Liver (tissue), 2 donors: ENCODE data around the gene RRP1.

Experiments used
- TF ChIP-seq, protein P1 (sequence below): fragments of 150-350 bp; IDR thresholded peaks from 2 replicates; pipeline ENCODE4 v1.5.1; 2017; ENCODE audit warnings: improper control_type of control experiment, low read depth, low read length; ENCODE audit not compliant: missing input control
- TF ChIP-seq, protein P2 (sequence below): IDR thresholded peaks from 2 replicates; pipeline ENCODE4 v1.6.1; 2016; ENCODE audit warnings: antibody characterized with exemption
- donor health status: healthy.

- TF ChIP-seq, protein P1, sequence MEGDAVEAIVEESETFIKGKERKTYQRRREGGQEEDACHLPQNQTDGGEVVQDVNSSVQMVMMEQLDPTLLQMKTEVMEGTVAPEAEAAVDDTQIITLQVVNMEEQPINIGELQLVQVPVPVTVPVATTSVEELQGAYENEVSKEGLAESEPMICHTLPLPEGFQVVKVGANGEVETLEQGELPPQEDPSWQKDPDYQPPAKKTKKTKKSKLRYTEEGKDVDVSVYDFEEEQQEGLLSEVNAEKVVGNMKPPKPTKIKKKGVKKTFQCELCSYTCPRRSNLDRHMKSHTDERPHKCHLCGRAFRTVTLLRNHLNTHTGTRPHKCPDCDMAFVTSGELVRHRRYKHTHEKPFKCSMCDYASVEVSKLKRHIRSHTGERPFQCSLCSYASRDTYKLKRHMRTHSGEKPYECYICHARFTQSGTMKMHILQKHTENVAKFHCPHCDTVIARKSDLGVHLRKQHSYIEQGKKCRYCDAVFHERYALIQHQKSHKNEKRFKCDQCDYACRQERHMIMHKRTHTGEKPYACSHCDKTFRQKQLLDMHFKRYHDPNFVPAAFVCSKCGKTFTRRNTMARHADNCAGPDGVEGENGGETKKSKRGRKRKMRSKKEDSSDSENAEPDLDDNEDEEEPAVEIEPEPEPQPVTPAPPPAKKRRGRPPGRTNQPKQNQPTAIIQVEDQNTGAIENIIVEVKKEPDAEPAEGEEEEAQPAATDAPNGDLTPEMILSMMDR, result no peak
- TF ChIP-seq, protein P2, sequence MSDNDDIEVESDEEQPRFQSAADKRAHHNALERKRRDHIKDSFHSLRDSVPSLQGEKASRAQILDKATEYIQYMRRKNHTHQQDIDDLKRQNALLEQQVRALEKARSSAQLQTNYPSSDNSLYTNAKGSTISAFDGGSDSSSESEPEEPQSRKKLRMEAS, result no peak
Measured at GRCh38 chr21:43851593-43851992, 62.2 kb downstream of the RRP1 start.
